IPS DF 6.9 (cell line): ENCODE data around the gene DIP2C.

Experiments used
- DNase-seq: peaks from one replicate; pipeline ENCODE4 v3.0.0-alpha.2; 2013; ENCODE audit warnings: low read depth, low spot score
- H3K27ac ChIP-seq: one replicate; pipeline ENCODE4 v1.5.1; 2013; ENCODE audit warnings: low read length, control low read depth
- H3K27me3 ChIP-seq: 2 replicates; pipeline ENCODE4 v1.6.1; 2013; ENCODE audit warnings: mild to moderate bottlenecking, low read length; ENCODE audit not compliant: control insufficient read depth, insufficient read depth
- H3K36me3 ChIP-seq: 2 replicates; pipeline ENCODE4 v1.6.1; 2013; ENCODE audit warnings: low read length; ENCODE audit not compliant: control insufficient read depth, insufficient read depth
- H3K4me1 ChIP-seq: 2 replicates; pipeline ENCODE4 v1.6.1; 2013; ENCODE audit warnings: low read length; ENCODE audit not compliant: control insufficient read depth, insufficient read depth
- H3K4me3 ChIP-seq: 2 replicates; pipeline ENCODE4 v1.5.1; 2013; ENCODE audit warnings: mild to moderate bottlenecking, low read length
- H3K9me3 ChIP-seq: 2 replicates; pipeline ENCODE4 v1.6.1; 2013; ENCODE audit warnings: low read length, inconsistent platforms; ENCODE audit not compliant: control insufficient read depth, insufficient read depth
- WGBS: extraction: QIAGEN DNeasy Blood & Tissue Kit; methylation state at CpG from one replicate; pipeline ENCODE4 v1.1.7; 2013; ENCODE audit warnings: mixed read lengths, missing lambda C conversion rate; ENCODE audit not compliant: insufficient read length, insufficient coverage; 5-methylcytosine and 5-hydroxymethylcytosine counted together

The DIP2C gene

DNA sequence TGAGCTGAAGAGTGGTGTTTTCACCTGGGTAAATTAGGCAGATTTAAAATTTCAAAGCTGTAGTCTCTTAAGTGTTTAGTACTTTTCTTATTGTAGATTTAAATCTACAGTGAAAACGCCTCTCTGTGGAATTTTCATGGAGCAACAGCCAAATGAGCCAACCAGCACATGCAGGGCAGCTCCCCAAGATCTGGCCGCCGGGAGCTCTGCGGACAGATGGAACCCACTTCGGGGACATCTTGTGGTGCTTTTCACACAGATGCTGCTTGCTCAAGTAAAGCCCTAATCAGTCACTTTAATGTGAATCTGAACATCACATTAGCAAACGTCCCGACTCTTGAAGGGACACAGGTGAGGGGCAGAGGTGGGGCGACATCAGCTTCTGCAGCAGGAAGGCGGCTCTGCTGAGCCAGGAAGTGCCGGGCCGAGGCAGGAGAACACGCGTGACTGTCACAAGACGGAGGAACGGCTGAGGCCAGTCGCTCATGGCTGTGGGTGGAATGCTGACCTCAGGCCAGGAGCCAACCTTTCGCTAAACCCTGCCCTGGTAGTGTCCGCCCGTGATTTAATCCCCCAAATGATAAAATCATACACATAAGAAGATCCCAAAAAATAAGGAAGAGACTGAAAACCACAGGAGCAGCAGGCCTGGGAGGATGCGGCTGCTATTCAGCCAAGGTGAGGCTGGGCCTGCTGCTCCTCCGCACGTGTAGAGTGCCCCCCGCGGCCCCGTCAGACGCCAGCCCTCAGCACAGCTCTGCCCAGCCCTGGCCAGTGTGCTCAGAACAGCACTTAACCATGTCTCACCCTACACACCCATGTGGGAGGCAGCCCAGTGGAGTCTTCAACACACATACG, 297.4 kb downstream of the DIP2C start:
- no peaks in the 10 kb centered on the region for H3K9me3 ChIP-seq
- H3K4me3 ChIP-seq: no peak overlapping the region
- peaks cover 3% of the 10 kb centered on the region; the same call in 1 of the 2 replicates for H3K36me3 ChIP-seq
- H3K4me1 ChIP-seq: peaks cover 5% of the 10 kb centered on the region; the same call in 1 of the 2 replicates
- no peaks in the 10 kb centered on the region for H3K27me3 ChIP-seq
- no peak for DNase-seq
- H3K27ac ChIP-seq: no peak overlapping the region
- no CpG with 5 or more reads among the region's 27 CpGs for WGBS

DNA sequence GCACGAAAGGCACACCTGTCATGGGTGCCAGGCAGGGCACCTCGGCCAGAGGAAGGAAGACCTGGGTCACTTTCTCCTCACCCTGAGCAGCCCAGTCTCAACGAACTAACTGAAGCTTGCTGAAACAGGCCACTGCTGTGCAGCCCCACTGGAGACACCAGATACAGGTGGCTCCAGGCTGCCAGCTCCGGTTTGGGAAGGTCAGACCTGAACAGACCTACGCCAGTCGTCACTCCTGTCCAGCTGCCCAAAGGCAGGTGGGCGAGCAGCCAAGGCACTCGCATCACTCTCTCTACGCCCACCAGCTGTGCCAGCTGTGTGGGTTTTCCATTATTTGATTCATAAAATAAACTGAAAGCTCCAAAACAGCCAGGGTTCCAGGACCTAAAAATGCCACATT, 298.2 kb downstream of the DIP2C start:
- peaks cover 3% of the 10 kb centered on the region; the same call in 1 of the 2 replicates for H3K36me3 ChIP-seq
- H3K27ac ChIP-seq: no peak overlapping the region
- no peaks in the 10 kb centered on the region for H3K9me3 ChIP-seq
- no CpG with 5 or more reads among the region's 9 CpGs for WGBS
- no peak overlapping the region for H3K4me3 ChIP-seq
- no peaks in the 10 kb centered on the region for H3K27me3 ChIP-seq
- DNase-seq: no peak
- H3K4me1 ChIP-seq: peaks cover 5% of the 10 kb centered on the region; the same call in 1 of the 2 replicates

DNA sequence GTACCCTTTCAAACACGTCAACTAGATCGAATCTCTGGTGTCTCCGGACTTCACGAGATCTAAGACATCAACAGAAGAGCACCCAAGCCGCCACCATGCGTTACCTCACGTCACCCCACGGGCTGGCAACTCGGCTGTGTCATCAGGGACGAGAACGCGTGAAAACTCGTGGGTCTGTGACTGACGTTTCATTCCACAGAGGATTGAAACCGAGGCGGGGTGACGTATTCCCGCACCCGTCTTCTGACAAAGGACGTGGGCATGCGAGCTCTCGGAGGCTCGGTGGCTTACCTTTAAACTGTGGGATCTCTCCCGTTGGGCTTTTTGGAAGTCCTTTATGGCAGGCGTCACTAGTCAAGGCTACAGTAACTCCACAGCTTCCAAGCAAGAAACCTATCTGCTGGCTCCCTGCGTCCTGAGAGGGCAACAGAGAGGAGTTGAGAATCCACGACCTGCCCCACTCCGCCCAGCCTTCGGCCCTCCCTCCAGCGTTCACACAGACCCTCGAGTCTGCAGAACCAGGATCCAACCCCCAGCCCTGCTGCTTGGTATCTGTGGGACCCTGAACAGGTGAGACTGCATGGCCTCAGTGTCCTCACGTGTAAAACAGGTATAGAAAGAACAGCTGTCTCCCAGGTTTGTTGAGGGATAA, 298.9 kb downstream of the DIP2C start:
- WGBS: no CpG with 5 or more reads among the region's 32 CpGs
- Histone ChIP-seq H3K4me1 (peaks cover 5% of the 10 kb centered on the region; the same call in 1 of the 2 replicates), H3K27me3 (no peaks in the 10 kb centered on the region), H3K27ac (no peak overlapping the region), H3K9me3 (no peaks in the 10 kb centered on the region), H3K36me3 (peaks cover 3% of the 10 kb centered on the region; the same call in 1 of the 2 replicates), H3K4me3 (no peak overlapping the region)
- no peak for DNase-seq

DNA sequence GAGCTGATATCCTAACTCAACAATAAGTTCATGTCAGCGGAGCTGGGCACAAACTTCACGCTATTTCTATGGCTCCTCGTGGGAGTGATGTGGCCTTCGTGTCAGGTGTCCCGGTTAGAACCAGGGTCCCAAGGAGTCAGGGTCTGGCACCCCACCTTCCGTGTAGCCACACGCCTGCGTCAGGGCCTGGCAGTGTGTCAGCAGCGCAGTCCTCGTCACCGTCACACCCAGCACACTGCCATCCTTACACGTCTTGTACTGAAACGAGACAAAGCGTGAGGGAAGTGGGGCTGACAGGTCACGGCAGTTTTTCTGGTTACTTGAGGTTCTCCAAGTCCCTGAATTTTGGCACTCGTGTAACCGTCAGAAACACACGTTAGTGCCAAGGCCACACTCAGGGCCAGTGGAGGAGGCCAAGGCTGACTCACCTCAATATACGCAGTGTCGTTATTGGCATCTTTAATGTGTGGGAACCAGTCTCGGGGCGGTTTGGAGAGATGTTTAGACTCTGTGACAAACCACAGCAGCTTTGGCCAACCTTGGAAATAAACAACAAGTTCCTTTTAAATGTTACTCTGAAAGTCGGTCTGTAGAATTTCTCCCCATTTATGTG, 299.5 kb downstream of the DIP2C start:
- no peaks in the 10 kb centered on the region for H3K9me3 ChIP-seq
- no peaks in the 10 kb centered on the region for H3K27me3 ChIP-seq
- no peak overlapping the region for H3K27ac ChIP-seq
- no peak for DNase-seq
- H3K4me3 ChIP-seq: no peak overlapping the region
- peaks cover 5% of the 10 kb centered on the region; the same call in 1 of the 2 replicates for H3K4me1 ChIP-seq
- no CpG with 5 or more reads among the region's 23 CpGs for WGBS
- peaks cover 3% of the 10 kb centered on the region; the same call in 1 of the 2 replicates for H3K36me3 ChIP-seq

DNA sequence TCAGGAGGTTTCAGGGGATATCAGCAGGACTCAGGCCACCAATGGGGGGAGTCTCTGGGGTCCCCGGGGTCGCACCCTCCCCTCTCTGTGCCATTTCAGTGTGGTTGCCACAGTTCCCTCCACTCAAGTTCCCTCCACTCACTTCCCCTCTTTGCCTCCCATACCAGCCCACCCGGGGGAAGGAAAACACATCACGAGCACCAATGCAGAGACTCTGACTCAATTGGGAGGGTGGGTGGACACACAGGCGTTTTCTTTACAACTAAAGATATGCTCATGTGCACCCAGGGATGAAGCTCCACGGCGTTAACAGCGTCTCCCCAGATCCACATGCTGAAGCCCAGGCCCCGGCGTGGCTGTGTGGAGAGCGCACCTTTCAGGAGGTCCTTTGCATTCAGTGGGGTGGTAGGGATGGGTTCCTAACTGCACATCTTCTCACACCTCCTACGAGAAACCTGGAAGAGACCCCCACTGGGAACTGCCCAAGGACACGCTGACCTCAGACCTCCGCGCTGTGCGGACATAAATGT, 300.1 kb downstream of the DIP2C start:
- no peak for DNase-seq
- no CpG with 5 or more reads among the region's 16 CpGs for WGBS
- Histone ChIP-seq H3K27me3 (no peaks in the 10 kb centered on the region), H3K4me1 (peaks cover 4% of the 10 kb centered on the region; the same call in 1 of the 2 replicates), H3K9me3 (no peaks in the 10 kb centered on the region), H3K27ac (no peak overlapping the region), H3K36me3 (peaks cover 3% of the 10 kb centered on the region; the same call in 1 of the 2 replicates), H3K4me3 (no peak overlapping the region)

DNA sequence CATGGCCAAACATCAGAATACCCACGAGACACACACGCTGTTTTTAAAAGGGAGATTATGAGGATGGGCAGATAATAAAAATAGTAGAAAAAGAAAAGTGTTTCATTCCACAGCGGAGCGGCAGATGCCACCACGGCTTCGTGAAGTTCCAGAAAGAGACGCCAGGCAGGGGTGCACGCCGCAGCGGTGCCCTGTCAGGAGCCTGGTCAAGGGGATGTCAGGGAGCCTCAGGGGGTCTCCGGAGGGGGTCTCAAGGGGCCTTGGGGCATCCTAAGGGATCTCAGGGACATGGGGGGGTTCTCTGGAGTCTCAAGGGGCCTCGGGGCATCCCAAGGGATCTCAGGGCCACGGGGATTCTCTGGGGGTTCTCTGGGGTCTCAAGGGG, 300.8 kb downstream of the DIP2C start:
- H3K36me3 ChIP-seq: peaks cover 3% of the 10 kb centered on the region; the same call in 1 of the 2 replicates
- no peak overlapping the region for H3K4me3 ChIP-seq
- H3K9me3 ChIP-seq: no peaks in the 10 kb centered on the region
- no peaks in the 10 kb centered on the region for H3K27me3 ChIP-seq
- H3K27ac ChIP-seq: no peak overlapping the region
- H3K4me1 ChIP-seq: no peaks in the 10 kb centered on the region
- DNase-seq: no peak
- no CpG with 5 or more reads among the region's 13 CpGs for WGBS

DNA sequence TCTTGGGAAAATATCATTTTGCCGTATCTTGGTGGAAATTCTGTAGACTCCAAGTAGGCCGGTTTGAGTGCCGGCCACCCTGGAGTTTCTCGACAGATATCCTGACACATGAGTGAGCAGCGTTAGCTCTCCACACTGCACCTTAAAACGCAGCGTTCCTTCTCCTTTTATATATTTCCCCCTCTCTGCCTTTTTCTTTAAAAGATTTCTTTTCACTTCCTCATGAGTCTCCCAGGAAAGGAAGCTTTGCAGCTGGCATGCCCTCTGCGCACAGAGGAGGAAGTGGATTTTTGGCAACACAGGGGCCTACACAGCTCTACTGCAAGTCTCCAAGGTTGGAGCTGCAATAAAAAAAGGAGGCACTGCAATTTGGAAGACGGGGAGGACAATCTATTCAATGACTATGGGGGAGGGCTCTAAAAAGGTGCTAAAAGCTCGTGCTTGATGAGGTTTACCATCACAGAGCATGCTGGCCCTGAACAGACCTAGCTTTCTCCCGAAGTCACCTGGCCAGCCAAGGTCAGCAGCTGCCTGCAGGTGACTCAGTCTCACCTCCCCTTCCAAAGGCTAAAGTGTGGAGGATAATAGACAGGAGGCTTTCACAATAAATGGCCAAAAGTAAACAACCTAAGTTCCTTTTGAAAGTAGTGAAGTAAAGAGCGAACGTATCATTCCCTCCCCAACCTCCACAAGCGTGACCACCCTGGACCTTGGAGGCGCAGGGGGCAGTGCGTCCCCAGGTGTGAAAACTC, 301.4 kb downstream of the DIP2C start:
- H3K4me1 ChIP-seq: no peaks in the 10 kb centered on the region
- no peak for DNase-seq
- WGBS: no CpG with 5 or more reads among the region's 16 CpGs

DNA sequence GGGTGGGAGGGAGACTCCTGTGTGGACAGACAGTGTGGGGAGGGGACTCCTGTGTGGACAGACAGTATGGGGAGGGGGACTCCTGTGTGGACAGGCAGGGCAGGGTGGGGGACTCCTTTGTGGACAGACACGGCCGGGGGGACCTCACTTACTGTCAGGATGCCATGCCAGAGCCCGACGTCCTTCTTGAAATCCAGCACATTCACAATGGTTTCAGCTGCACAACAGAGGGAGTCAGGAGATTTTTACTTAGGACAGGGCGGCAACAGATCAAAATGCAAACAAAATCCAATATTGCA, 301.9 kb downstream of the DIP2C start:
- Histone ChIP-seq H3K27me3 (no peaks in the 10 kb centered on the region), H3K36me3 (peaks cover 3% of the 10 kb centered on the region; the same call in 1 of the 2 replicates)
- WGBS: no CpG with 5 or more reads among the region's 5 CpGs

More for the DNA sequence above, 301.4 kb downstream of the DIP2C start:
- Histone ChIP-seq H3K36me3 (peaks cover 3% of the 10 kb centered on the region; the same call in 1 of the 2 replicates), H3K27ac (no peak overlapping the region), H3K9me3 (no peaks in the 10 kb centered on the region), H3K4me3 (no peak overlapping the region), H3K27me3 (no peaks in the 10 kb centered on the region)

DNA sequence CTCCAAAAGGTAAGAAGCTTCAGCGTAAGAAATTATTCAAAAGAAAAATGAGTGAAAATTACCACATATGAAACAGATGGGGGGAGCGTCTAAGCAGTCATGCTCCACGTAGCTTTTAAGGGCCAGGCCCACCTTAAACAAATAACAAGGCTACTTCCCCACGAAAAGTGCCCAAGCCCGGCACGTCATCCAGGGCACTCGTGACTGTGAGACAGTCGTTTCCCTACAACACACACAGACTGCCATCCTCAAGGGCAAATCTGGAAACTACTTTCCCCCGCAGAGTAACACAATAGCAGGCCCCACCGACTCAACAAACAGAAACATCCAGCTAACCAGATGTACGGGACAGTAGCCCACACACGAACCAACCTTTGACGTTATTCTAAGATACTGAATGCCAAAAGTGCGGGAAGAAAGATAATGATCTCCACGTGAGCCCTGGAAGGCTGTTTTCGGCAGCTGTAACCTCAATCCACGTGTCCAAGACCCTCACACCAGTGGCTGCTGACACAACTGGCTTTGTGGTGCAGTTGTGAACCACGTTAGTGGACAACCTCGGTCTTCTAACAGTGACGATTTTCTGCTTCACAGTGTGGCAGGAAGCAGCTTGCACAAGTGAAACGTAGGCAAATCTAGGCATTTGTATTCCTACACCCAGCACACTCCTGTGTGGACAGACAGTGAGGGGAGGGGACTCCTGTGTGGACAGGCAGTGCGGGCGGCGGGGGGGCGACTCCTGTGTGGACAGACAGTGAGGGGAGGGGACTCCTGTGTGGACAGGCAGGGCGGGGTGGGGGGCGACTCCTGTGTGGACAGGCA, 302.5 kb downstream of the DIP2C start:
- Histone ChIP-seq H3K4me3 (no peak overlapping the region), H3K27ac (no peak overlapping the region), H3K4me1 (no peaks in the 10 kb centered on the region), H3K27me3 (no peaks in the 10 kb centered on the region), H3K9me3 (no peaks in the 10 kb centered on the region), H3K36me3 (peaks cover 3% of the 10 kb centered on the region; the same call in 1 of the 2 replicates)
- WGBS: no CpG with 5 or more reads among the region's 27 CpGs
- DNase-seq: no peak

More for the DNA sequence above, 301.9 kb downstream of the DIP2C start:
- Histone ChIP-seq H3K9me3 (no peaks in the 10 kb centered on the region), H3K4me3 (no peak overlapping the region), H3K4me1 (no peaks in the 10 kb centered on the region), H3K27ac (no peak overlapping the region)
- DNase-seq: no peak
